Stimulated activated CD8-positive, alpha-beta memory T cell treated with anti-CD3 and anti-CD28 coated beads, Interleukin-15, amount 100 ng/mL, for 4 hours (primary cell): ENCODE data around the gene SYNE1.
"Not testable (repeated sequence)": the region's sequence is repeated elsewhere in the genome, so short reads cannot be mapped to it uniquely, and the experiment has no call there.

ENCODE experiments used
- DNase-seq, 2 donors: peaks; one replicate each; pipeline ENCODE4 v3.0.0-alpha.2; 2020; ENCODE audit warnings: low read depth in 2 of 2

SYNE1 gene

GRCh38 chr6:152637296-152638047 lies at the start of gene SYNE1:
TSS of gene SYNE1 (minus strand) at chr6:152637362. CDS start at chr6:152628331, 9,031 bp downstream.
- DNase-seq: no peak

DNA sequence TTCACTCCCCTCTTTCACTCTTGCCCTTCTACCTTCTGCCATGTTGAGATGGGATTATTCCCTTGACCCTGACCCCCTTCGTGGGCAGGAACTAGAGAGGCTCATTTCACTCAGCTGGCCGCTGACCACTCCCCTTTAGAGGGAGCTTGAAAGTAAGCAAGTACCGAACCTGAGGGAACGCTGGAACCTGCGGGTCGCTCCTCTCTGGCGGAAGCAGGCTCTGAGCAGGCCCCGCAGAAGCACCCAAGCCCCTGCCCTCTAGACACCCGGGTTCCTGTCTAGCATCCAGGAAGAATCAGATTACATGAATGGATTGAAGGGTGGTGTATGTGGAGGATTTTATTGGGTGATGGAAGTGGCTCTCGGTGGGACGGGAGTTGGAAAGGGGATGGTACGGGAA lies 48.7 kb upstream of the SYNE1 start:
- DNase-seq: no peak

DNA sequence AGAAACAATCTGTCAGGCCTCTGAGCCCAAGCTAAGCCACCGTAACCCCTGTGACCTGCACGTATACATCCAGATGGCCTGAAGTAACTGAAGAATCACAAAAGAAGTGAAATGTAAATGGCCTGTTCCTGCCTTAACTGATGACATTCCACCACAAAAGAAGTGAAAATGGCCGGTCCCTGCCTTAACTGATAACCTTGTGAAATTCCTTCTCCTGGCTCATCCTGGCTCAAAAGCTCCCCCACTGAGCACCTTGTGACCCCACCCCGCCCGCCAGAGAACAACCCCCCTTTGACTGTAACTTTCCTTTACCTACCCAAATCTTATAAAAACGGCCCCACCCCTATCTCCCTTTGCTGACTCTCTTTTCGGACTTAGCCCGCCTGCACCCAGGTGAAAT lies 45.8 kb upstream of the SYNE1 start:
- DNase-seq: not testable (repeated sequence)

DNA sequence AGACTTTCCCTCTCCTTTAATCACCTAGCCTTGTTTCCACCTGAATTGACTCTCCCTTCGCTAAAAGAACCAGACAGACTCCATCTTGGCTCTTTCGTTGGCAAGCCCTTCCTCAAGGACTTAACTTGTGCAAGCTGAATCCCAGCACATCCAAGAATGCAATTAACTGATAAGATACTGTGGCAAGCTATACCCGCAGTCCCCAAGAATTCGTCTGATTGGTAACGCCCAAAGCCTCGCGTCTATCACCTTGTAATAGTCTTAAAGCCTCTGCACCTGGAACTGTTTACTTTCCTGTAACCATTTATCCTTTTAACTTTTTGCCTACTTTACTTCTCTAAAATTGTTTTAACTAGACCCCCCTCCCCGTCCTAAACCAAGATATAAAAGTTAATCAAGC lies 45.0 kb upstream of the SYNE1 start:
- DNase-seq: no peak

GRCh38 chr6:152680879-152681517 lies 43.8 kb upstream of the SYNE1 start:
- no peak for DNase-seq

DNA sequence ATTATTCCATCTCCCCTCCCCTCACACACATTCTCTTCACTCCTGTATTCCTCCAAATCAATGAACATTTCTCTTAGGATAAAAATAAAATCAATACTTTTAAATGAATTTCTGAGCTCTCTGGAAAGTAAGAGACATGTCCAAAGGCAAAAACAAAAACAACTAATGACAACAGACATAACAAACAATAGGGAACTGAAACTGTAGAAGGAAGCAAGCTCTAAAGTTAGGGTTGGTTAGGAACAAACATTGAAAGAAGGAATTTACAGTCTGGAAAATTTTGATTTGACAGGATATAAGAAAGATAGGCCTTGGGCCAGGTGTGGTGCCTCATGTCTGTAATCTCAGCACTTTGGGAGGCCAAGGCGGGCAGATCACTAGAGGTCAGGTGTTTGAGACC lies 43.0 kb upstream of the SYNE1 start:
- no peak for DNase-seq

DNA sequence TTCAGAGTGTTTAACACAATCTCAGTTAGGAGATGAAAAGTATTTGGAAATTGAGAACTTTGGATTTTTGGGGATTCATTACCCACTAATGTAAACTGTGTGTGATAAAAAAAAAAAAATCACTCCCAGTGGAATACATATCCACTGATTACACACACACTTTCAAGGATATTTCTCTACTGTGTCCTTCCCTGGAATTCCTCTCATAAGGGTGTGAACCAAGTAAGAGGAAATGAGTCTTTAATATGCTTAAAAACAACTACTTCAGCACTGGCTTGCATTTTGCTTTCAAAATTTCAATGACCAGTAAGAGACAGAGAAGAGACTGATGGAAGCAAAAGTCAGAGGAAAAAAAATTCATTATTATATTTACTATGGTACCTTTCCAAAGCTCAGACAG lies 36.1 kb upstream of the SYNE1 start:
- DNase-seq: no peak

GRCh38 chr6:152671171-152671570 lies 34.0 kb upstream of the SYNE1 start:
- DNase-seq: no peak

DNA sequence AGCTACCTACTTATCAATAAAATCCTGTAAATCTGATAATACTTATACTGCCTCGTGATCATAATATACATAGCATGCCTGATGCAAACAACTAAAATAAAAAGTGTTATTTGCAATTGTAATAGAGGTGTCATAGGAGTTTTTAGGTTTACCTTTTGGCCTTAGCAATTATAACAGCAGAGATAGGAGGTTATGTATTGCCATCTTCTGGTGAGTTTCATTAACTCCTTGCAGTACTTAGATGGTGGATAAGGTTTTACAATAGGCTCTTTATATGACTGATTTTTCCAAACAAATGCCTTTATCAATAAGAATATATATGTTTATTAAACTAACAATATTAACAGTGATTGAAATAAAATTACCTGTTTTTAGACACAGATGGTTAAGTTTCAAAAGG lies 32.7 kb upstream of the SYNE1 start:
- DNase-seq: no peak

DNA sequence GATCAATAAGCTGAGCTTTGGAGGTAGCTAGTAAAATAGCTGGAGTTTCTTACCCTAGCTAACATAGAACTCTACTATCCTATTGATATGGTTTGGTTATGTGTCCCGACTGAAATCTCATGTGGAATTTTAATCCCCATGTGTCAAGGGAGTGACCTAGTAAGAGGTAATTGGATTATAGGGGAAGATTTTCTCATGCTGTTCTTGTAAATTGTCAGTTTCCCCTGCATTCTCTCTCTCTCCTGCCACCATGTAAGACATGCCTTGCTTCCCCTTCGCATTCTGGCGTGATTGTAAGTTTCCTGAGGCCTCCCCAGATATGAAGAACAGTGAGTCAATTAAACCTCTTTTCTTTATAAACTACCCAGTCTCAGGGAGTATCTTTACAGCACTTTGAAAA lies 24.6 kb upstream of the SYNE1 start:
- no peak for DNase-seq

DNA sequence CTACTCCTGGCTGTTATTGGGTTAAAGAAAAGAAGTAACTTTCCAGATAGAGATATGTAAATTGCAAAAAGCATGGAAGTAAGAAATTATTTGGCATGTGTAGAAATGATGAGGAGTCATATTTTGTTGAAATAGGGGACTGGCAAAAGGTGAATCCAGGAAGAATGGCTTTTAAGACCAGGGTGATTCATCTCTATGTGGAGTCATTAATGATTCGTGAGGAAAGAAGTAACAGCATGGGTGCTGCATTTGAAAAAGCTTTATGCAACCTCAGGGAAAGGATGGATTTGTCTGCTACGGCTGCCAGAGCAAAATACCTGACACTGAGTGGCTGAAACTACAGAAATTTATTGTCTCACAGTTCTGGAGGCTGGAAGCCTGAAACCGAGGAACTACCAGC lies 14.8 kb upstream of the SYNE1 start:
- no peak for DNase-seq

- no peak for DNase-seq
Observed at GRCh38 chr6:152648105-152648504, 10.9 kb upstream of the SYNE1 start.

DNA sequence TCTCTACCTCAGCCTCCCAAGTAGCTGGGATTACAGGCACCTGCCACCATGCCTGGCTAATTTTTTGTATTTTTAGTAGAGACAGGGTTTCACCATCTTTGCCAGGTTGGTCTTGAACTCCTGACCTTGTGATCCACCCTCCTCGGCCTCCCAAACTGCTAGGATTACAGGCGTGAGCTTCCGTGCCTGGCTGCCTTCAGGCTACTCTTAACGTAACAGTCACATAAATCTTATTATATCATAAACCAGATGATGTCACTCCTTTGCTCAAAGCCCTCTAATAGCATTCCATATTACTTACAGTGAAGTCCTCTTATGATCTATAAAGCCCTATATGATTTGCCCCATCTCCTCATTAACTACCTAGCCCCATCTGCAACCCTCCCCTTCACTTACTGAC lies 9.6 kb upstream of the SYNE1 start:
- DNase-seq: not testable (repeated sequence)

DNA sequence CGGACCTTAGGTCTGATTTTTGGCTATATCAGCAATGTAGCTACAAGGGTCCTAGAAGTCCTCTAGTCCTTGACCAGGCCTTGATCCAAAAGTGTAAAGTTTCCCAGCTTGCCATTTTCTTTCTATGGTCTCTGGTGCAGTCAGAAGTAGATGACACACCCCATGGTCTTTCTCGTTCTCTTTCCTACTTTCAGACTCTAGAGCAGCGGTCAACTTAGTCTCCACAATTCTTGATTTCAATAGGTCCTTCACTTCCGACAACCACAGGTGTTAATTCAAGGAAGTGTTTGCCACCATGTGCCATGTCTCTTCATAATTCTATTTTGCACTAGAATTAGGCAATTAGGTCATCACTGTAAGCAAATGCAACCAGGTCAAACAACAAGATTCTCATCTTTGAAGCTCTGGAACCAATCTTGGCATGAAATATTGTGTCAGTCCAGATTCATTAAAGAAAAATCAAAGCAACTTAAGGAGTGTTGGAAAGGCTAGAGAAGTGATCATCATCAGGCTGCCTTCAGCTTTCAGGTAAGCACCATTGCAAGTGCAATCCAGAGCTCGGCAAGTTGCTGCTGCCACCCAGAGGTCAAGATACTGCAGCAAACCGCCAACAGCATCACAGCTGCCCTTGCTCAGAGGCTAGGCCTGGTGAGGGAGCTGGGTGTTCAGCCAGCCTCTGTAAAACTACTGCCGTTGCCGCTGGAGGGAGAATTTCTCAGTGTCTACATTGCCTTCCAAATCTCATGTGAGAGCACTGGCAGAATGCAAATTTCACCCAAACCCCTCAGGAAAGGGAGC lies 5.6 kb upstream of the SYNE1 start:
- peak in 1 of 2 donors; percentile 15 for DNase-seq

DNA sequence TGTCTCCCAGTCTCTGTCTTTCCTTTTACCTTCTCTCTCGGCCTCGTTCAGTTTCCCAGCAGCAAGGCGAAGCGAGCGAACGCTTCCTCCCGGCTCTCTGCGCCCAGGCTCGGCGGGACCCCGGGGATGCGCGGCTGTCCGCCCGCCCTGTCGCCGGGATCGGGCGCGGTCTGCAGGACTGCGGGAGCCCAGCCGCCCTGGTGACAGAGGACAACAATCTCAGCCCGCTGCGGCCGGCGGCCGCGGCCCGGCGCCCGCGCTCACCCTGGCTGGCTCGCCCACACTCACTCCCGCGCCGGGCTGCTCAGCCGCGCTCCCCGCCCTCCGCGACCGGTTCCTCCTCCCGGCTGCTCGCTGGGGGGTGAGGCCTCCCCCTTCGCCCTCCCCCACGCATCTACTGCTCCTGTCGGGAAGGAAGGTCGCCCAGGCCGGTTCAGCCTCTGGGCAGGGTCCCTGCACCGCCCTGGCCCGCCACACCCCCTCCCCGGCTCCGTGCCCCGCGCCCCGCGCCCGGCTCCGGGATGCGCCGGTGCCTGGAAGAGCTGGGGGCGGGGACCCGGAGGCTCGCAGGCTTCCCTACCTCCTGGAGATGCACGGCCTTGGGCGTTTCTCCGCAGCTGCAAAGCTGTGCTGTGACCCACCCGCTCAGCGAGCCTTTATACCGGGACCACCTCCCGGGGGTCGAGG lies 410 bp downstream of the SYNE1 start:
- DNase-seq: peak in 1 of 2 donors; percentile 14

DNA sequence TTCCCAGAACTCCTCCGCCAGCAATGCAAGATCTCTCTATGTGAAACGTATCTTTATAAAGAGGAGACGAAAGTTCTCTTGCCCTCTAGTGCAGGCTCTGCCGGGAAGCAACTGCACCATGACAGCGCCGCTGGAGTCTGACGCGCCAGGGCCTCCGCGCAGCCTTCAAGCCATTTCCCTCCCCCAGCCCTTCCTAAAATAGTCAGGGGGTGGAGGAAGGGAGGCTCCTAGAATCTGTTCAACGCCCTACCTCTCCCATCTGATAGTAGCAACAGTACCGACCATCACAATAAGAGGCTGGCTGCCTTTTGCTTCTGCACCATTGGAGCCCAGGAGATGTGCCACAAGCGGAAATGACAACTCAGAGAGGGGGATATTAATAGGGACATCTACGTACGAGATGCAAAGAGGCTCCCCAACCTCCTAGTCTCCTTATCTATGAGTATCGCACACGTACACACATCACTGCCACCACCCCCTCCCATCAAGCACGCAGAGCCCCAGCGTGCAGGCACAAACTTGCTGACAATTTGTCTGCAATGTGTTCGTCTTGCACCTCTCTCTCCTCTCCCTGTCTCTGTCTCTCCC lies 1.0 kb downstream of the SYNE1 start:
- no peak for DNase-seq

DNA sequence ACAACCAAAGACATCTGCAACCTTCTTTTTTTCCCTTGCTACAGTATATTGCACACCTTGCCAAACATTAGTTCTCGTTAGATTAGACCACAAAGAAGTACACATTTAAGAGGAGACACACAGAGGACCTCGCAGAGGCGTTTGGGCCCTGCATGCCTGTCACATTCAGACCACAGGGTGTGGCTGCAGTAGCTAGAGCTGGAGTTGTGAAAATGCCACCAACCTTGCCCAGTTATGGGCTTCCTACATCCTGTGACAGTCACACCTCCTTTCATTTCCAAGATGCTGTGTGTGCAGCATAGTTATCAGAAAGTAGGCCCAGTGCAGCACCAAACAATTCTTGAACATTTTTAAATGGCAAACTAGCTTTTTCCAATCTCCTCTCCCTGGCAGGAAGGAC lies 2.4 kb downstream of the SYNE1 start:
- DNase-seq: peak in 1 of 2 donors; percentile 17

GRCh38 chr6:152632121-152632782 lies 4.9 kb downstream of the SYNE1 start:
- no peak for DNase-seq

- DNase-seq: no peak
Observed at GRCh38 chr6:152631376-152631775, 5.8 kb downstream of the SYNE1 start.

DNA sequence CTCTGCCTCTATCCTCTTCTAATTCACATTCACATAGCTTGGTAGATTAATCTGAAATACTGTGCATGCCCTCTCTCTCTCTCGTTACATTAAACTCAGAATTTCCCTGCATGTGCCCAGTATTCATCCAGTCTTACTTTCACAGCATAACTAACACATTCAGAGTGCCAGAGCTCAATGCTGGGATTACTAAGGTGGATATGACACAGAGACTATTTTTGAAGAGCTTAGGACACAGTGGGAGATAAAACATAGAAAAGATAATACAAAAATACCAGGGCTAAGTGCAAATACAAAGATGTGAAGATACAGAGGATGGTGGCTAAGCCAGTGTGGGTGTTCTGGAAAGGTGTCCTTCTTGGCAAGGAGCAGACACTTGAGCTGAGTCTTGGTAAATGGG lies 6.3 kb downstream of the SYNE1 start:
- no peak for DNase-seq

GRCh38 chr6:152625213-152625612 lies 11.9 kb downstream of the SYNE1 start:
- no peak for DNase-seq
